ENCODE data around the gene BDH1.
"Not testable (repeated sequence)": the region's sequence is repeated elsewhere in the genome, so short reads cannot be mapped to it uniquely, and the experiment has no call there.

Gene BDH1

GRCh38 chr3:197567904-197568681, 12.3 kb upstream of the BDH1 start:
- ChIA-PET CTCF (interaction anchor here (0.6 to 1.2 kb wide), 3 partner anchors 15 to 31 kb away, joined by 3 read pairs; no protein-coding TSS in a partner anchor), POLR2A (no interaction called here)
- DNase-seq (ENCODE audit: extremely low spot score), result no peak
- TF ChIP-seq CTCF (IDR thresholded peaks at IDR 0.05; ENCODE audit: control extremely low read depth, extremely low read depth, low read depth, missing control alignments), result no peak

GRCh38 chr3:197566155-197566554, 10.4 kb upstream of the BDH1 start:
- POLR2A ChIA-PET; DNase-seq (ENCODE audit: extremely low spot score): not testable (repeated sequence)
- CTCF ChIA-PET, result interaction anchor here (1.1 kb wide), 1 partner anchor 33 kb away, joined by 4 read pairs; no protein-coding TSS in a partner anchor

GRCh38 chr3:197564097-197564843, 8.5 kb upstream of the BDH1 start:
- no peak for TF ChIP-seq CTCF (IDR thresholded peaks at IDR 0.05; ENCODE audit: control extremely low read depth, extremely low read depth, low read depth, missing control alignments)
- DNase-seq (ENCODE audit: extremely low spot score), result no peak
- POLR2A ChIA-PET, result no interaction called here
- CTCF ChIA-PET, result interaction anchor here (1.4 kb wide), 1 partner anchor 35 kb away, joined by 3 read pairs; no protein-coding TSS in a partner anchor

GRCh38 chr3:197562398-197563251, 6.9 kb upstream of the BDH1 start:
- POLR2A ChIA-PET, result no interaction called here
- DNase-seq (ENCODE audit: extremely low spot score), result no peak
- no peak for TF ChIP-seq CTCF (IDR thresholded peaks at IDR 0.05; ENCODE audit: control extremely low read depth, extremely low read depth, low read depth, missing control alignments)
- CTCF ChIA-PET, result interaction anchor here (1.4 kb wide), 1 partner anchor 37 kb away, joined by 3 read pairs; no protein-coding TSS in a partner anchor

GRCh38 chr3:197561926-197562325, 6.2 kb upstream of the BDH1 start:
- ChIA-PET POLR2A (no interaction called here), CTCF (interaction anchor here (0.8 kb wide), 1 partner anchor 12 kb away, joined by 3 read pairs; no protein-coding TSS in a partner anchor)

GRCh38 chr3:197559651-197560050, 3.9 kb upstream of the BDH1 start:
- CTCF ChIA-PET, result no interaction called here
- no peak for TF ChIP-seq CTCF (IDR thresholded peaks at IDR 0.05; ENCODE audit: control extremely low read depth, extremely low read depth, low read depth, missing control alignments)
- DNase-seq (ENCODE audit: extremely low spot score), result no peak
- POLR2A ChIA-PET, result no interaction called here

More at GRCh38 chr3:197561926-197562325, 6.2 kb upstream of the BDH1 start:
- no peak for DNase-seq (ENCODE audit: extremely low spot score)
- TF ChIP-seq CTCF (IDR thresholded peaks at IDR 0.05; ENCODE audit: control extremely low read depth, extremely low read depth, low read depth, missing control alignments), result no peak

Data from GM10248 (cell line).